ENCODE results near the gene MAPK8IP2. TPM values are rescaled to one million over a fixed set of nuclear protein-coding genes. Genes with fewer than 3 reads are reported as not detected.

MAPK8IP2 gene
- total RNA-seq, 1 donor from 2014 or later = 2.8 TPM

DNA sequence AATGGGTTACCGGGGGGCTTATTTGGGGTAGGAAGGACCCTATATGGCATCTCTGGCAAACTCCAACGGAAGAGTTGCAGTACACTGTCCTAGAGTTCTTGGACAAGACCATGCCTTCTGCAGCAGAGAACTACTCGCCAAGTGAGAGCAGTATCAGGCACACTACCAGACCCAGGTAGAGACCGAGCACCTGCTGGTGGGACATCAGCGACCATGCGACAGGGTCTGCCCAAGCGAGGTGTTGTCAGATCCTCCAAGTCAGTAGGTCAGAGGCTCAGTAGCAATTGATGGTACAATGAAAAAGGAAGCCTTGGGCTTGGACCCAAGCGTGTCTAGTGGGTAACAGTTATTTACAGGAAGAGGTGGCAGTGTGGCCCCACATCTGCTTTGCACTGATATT is 14.8 kb upstream of the MAPK8IP2 start:
- no peak for TF ChIP-seq CTCF (IDR thresholded peaks at IDR 0.05)
- no peak for DNase-seq (ENCODE audit: extremely low spot score, unreplicated experiment)
- Mint-ChIP-seq H3K27ac (ENCODE audit: unreplicated experiment) (no peak overlapping the region), H3K4me1 (ENCODE audit: unreplicated experiment) (peaks cover 9% of the 10 kb centered on the region), H3K4me3 (ENCODE audit: unreplicated experiment) (no peak overlapping the region), H3K27me3 (ENCODE audit: unreplicated experiment) (no peaks in the 10 kb centered on the region), H3K36me3 (ENCODE audit: unreplicated experiment) (no peaks in the 10 kb centered on the region), H3K9me3 (ENCODE audit: unreplicated experiment) (no peaks in the 10 kb centered on the region)

- no peaks in the 10 kb centered on the region for H3K27me3 Mint-ChIP-seq (ENCODE audit: unreplicated experiment)
- H3K4me1 Mint-ChIP-seq (ENCODE audit: unreplicated experiment) = peaks cover 7% of the 10 kb centered on the region
- no peak overlapping the region for H3K27ac Mint-ChIP-seq (ENCODE audit: unreplicated experiment)
- no peak for DNase-seq (ENCODE audit: extremely low spot score, unreplicated experiment)
- no peaks in the 10 kb centered on the region for H3K36me3 Mint-ChIP-seq (ENCODE audit: unreplicated experiment)
- no peak for TF ChIP-seq CTCF (IDR thresholded peaks at IDR 0.05)
- H3K9me3 Mint-ChIP-seq (ENCODE audit: unreplicated experiment) = no peaks in the 10 kb centered on the region
- no peak overlapping the region for H3K4me3 Mint-ChIP-seq (ENCODE audit: unreplicated experiment)
Measured at GRCh38 chr22:50586416-50586815, 14.2 kb upstream of the MAPK8IP2 start.

DNA sequence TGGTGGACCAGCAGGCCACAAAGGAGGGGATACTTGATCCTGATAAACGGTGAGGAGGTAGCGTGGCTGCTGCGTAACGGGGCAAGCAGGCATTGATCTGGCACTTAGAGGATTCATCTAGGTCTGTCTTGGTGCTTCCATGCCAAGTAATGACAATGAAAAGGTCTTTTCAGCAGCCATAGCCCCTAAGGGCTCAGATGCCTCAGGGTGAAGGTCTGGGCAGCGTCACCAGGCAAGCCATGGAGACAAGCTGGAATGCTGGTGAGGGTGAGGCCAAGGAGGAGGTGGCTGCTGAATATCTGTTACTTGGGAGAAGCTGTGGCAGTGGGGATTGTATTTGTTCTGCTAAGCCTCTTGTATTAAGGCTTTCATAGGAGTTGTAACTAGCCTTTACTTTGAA is 13.2 kb upstream of the MAPK8IP2 start:
- no peak for TF ChIP-seq CTCF (IDR thresholded peaks at IDR 0.05)
- Mint-ChIP-seq H3K9me3 (ENCODE audit: unreplicated experiment) (no peaks in the 10 kb centered on the region), H3K4me1 (ENCODE audit: unreplicated experiment) (peaks cover 6% of the 10 kb centered on the region), H3K27me3 (ENCODE audit: unreplicated experiment) (no peaks in the 10 kb centered on the region), H3K27ac (ENCODE audit: unreplicated experiment) (no peak overlapping the region), H3K36me3 (ENCODE audit: unreplicated experiment) (no peaks in the 10 kb centered on the region), H3K4me3 (ENCODE audit: unreplicated experiment) (no peak overlapping the region)
- no peak for DNase-seq (ENCODE audit: extremely low spot score, unreplicated experiment)

GRCh38 chr22:50595189-50595588 is 5.4 kb upstream of the MAPK8IP2 start:
- no peaks in the 10 kb centered on the region for H3K9me3 Mint-ChIP-seq (ENCODE audit: unreplicated experiment)
- H3K27ac Mint-ChIP-seq (ENCODE audit: unreplicated experiment) = no peak overlapping the region
- DNase-seq (ENCODE audit: extremely low spot score, unreplicated experiment) = no peak
- H3K4me1 Mint-ChIP-seq (ENCODE audit: unreplicated experiment) = peaks cover 5% of the 10 kb centered on the region
- no peak for TF ChIP-seq CTCF (IDR thresholded peaks at IDR 0.05)
- peaks cover 4% of the 10 kb centered on the region for H3K27me3 Mint-ChIP-seq (ENCODE audit: unreplicated experiment)
- H3K36me3 Mint-ChIP-seq (ENCODE audit: unreplicated experiment) = no peaks in the 10 kb centered on the region
- H3K4me3 Mint-ChIP-seq (ENCODE audit: unreplicated experiment) = no peak overlapping the region

- Mint-ChIP-seq H3K4me1 (ENCODE audit: unreplicated experiment) (peaks cover 10% of the 10 kb centered on the region), H3K9me3 (ENCODE audit: unreplicated experiment) (no peaks in the 10 kb centered on the region), H3K36me3 (ENCODE audit: unreplicated experiment) (no peaks in the 10 kb centered on the region), H3K27me3 (ENCODE audit: unreplicated experiment) (peaks cover 5% of the 10 kb centered on the region), H3K4me3 (ENCODE audit: unreplicated experiment) (no peak overlapping the region), H3K27ac (ENCODE audit: unreplicated experiment) (no peak overlapping the region)
- TF ChIP-seq CTCF (IDR thresholded peaks at IDR 0.05) = no peak
- no peak for DNase-seq (ENCODE audit: extremely low spot score, unreplicated experiment)
Measured at GRCh38 chr22:50597097-50597496, 3.5 kb upstream of the MAPK8IP2 start.

Data from osteocyte (in vitro differentiated cells).